Caco-2 (cell line): ENCODE data around the gene CDH12. TPM values are rescaled to one million over a fixed set of nuclear protein-coding genes. Genes with fewer than 3 reads are reported as not detected.

Source experiments
- BruUV-seq: library from RNA; stranded (reverse); fragments of 400-500 nt; replicated peaks from 2 replicates; lab custom pipeline; 2021; lab: Mats Ljungman, UMichigan
- CTCF ChIA-PET: fragments of 300-600 bp; sonication (Branson Sonifier 250); formaldehyde crosslinking; loops from one replicate; lab custom pipeline; 2022; ENCODE audit warnings: antibody characterized with exemption; lab: Charles Lee
- POLR2A ChIA-PET: fragments of 300-600 bp; sonication (Branson Sonifier 250); formaldehyde crosslinking; loops from one replicate; lab custom pipeline; 2022; ENCODE audit warnings: antibody characterized with exemption; lab: Charles Lee
- DNase-seq, 2 experiments: peaks; one replicate each; pipeline versions ENCODE4 v3.0.0 to v3.0.0-alpha.2; 2020 to 2022
- H3K27me3 ChIP-seq: replicated peaks from 2 replicates; pipeline ENCODE4 v1.6.0; 2011; ENCODE audit warnings: low read length; ENCODE audit not compliant: control insufficient read depth, insufficient read depth
- H3K36me3 ChIP-seq: 2 replicates; pipeline ENCODE4 v1.5.1; 2011; ENCODE audit warnings: low read length; ENCODE audit not compliant: control insufficient read depth, insufficient read depth
- H3K4me1 ChIP-seq: fragments of 250-450 bp; sonication (Bioruptor Pico); 2 replicates; pipeline ENCODE4 v1.5.1; 2020; ENCODE audit warnings: mild to moderate bottlenecking
- H3K4me3 ChIP-seq: 2 replicates; pipeline ENCODE4 v1.5.1; 2011; ENCODE audit warnings: low read depth, mild to moderate bottlenecking, control low read depth, low read length
- H3K9me3 ChIP-seq: fragments of 250-450 bp; sonication (Bioruptor Pico); 2 replicates; pipeline ENCODE4 v1.5.1; 2020; ENCODE audit warnings: mild to moderate bottlenecking, moderate library complexity
- H3K27ac Mint-ChIP-seq: one replicate; pipeline ENCODE4 v1.8.0; 2022; ENCODE audit warnings: mixed read lengths; ENCODE audit not compliant: unreplicated experiment
- H3K27me3 Mint-ChIP-seq: one replicate; pipeline ENCODE4 v1.8.0; 2022; ENCODE audit warnings: mixed read lengths; ENCODE audit not compliant: insufficient read depth, unreplicated experiment
- H3K36me3 Mint-ChIP-seq: one replicate; pipeline ENCODE4 v1.8.0; 2022; ENCODE audit warnings: mild to moderate bottlenecking, mixed read lengths; ENCODE audit not compliant: insufficient read depth, unreplicated experiment
- H3K4me1 Mint-ChIP-seq: one replicate; pipeline ENCODE4 v1.8.0; 2022; ENCODE audit warnings: low read depth, mixed read lengths; ENCODE audit not compliant: unreplicated experiment
- H3K4me3 Mint-ChIP-seq: one replicate; pipeline ENCODE4 v1.8.0; 2022; ENCODE audit warnings: mild to moderate bottlenecking, moderate library complexity, mixed read lengths; ENCODE audit not compliant: unreplicated experiment
- H3K9me3 Mint-ChIP-seq: one replicate; pipeline ENCODE4 v1.8.0; 2022; ENCODE audit warnings: mixed read lengths; ENCODE audit not compliant: unreplicated experiment
- intact Hi-C: fragments of 100-400 bp; cut with micrococcal nuclease; formaldehyde crosslinking; loops from one replicate; pipeline ENCODE4 v1.10.0; 2022; ENCODE audit not compliant: unreplicated experiment
- total RNA-seq: library from RNA; stranded (reverse); gene quantifications from 2 replicates; pipeline ENCODE4 v1.2.3, GENCODE V29; 2022
- TF ChIP-seq, protein P1 (sequence below), 2 experiments: fragments of 200-600 bp in 1 of 2; IDR thresholded peaks; 1 replicate in 1 of 2; 2 replicates in 1 of 2; pipeline versions ENCODE4 v1.5.1 to v1.8.0; 2011 to 2022; ENCODE audit warnings: antibody characterized with exemption in 1 of 2, control low read depth in 1 of 2, inconsistent platforms in 1 of 2, low read depth in 1 of 2, low read length in 1 of 2, mild to moderate bottlenecking in 1 of 2, moderate library complexity in 1 of 2; ENCODE audit not compliant: insufficient read depth in 1 of 2, severe bottlenecking in 1 of 2, unreplicated experiment in 1 of 2

CDH12 gene
- total RNA-seq, 1 experiment from 2014 or later = not detected

DNA sequence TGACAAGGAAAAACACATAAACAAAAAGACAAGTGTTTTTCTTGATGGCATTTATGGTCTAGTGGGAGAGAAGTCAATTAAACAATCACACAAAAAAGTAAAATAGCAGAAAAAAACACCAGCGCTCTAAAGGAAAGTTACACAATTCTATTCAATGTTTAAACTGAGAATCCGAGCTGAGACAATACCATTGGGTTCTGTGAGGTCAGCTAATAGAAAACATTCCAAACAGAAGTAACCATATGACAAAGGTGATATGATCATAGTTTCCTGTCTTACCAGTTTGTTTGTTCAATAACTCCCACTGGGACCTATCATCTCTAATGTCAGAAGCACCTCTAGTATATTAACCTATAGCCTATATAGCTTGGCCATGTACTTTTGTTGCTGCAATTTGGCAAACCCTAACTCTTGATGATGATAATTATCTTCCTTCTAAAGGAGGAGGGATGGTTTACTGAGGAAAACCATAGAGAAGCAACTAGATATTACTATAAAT, 1030.0 kb downstream of the CDH12 start:
- no peak for DNase-seq
- intact Hi-C loops = no loop called here
- peaks cover 6% of the 10 kb centered on the region for H3K27me3 Mint-ChIP-seq
- no peak overlapping the region for H3K4me3 Mint-ChIP-seq
- H3K36me3 ChIP-seq = no peaks in the 10 kb centered on the region
- H3K27ac Mint-ChIP-seq = no peak overlapping the region
- no peaks in the 10 kb centered on the region for H3K4me1 Mint-ChIP-seq
- CTCF ChIA-PET = no interaction called here
- no peaks in the 10 kb centered on the region for H3K4me1 ChIP-seq
- H3K9me3 ChIP-seq = no peaks in the 10 kb centered on the region
- H3K27me3 ChIP-seq = no peaks in the 10 kb centered on the region
- H3K36me3 Mint-ChIP-seq = no peaks in the 10 kb centered on the region
- H3K4me3 ChIP-seq = no peak overlapping the region
- BruUV-seq = no TSS peak
- no peaks in the 10 kb centered on the region for H3K9me3 Mint-ChIP-seq
- POLR2A ChIA-PET = no interaction called here
- TF ChIP-seq, protein P1, sequence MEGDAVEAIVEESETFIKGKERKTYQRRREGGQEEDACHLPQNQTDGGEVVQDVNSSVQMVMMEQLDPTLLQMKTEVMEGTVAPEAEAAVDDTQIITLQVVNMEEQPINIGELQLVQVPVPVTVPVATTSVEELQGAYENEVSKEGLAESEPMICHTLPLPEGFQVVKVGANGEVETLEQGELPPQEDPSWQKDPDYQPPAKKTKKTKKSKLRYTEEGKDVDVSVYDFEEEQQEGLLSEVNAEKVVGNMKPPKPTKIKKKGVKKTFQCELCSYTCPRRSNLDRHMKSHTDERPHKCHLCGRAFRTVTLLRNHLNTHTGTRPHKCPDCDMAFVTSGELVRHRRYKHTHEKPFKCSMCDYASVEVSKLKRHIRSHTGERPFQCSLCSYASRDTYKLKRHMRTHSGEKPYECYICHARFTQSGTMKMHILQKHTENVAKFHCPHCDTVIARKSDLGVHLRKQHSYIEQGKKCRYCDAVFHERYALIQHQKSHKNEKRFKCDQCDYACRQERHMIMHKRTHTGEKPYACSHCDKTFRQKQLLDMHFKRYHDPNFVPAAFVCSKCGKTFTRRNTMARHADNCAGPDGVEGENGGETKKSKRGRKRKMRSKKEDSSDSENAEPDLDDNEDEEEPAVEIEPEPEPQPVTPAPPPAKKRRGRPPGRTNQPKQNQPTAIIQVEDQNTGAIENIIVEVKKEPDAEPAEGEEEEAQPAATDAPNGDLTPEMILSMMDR (IDR thresholded peaks at IDR 0.05; ENCODE audit: insufficient read depth in 1 of 2, low read depth in 1 of 2, low read length in 1 of 2, severe bottlenecking in 1 of 2, unreplicated experiment in 1 of 2) = no peak

DNA sequence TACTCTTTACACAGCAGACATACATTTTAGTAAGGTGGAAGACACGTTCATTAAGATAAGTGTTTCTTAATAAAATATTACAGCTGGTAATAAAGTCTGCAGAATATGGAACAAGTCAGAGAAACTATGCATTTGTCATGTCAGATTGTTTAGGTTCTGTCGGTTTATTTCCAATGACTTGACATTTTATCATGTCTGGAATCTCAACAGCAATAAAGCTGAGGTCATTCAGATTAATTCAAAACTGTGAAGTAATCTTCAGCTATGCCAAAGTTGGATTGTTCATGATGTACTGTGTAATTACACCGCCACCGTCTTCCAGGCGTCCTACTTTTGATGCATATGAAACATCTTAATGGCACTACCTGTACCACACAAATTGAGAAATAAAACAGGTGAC, 1032.6 kb downstream of the CDH12 start:
- Histone ChIP-seq H3K4me1 (no peaks in the 10 kb centered on the region), H3K9me3 (no peaks in the 10 kb centered on the region), H3K36me3 (no peaks in the 10 kb centered on the region), H3K27me3 (no peaks in the 10 kb centered on the region), H3K4me3 (no peak overlapping the region)
- H3K27me3 Mint-ChIP-seq = peaks cover 3% of the 10 kb centered on the region
- H3K9me3 Mint-ChIP-seq = no peaks in the 10 kb centered on the region
- TF ChIP-seq, protein P1 (IDR thresholded peaks at IDR 0.05; ENCODE audit: insufficient read depth in 1 of 2, low read depth in 1 of 2, low read length in 1 of 2, severe bottlenecking in 1 of 2, unreplicated experiment in 1 of 2) = no peak
- no peak for DNase-seq
- H3K27ac Mint-ChIP-seq = no peak overlapping the region
- intact Hi-C loops = no loop called here
- no peaks in the 10 kb centered on the region for H3K4me1 Mint-ChIP-seq
- H3K4me3 Mint-ChIP-seq = no peak overlapping the region
- ChIA-PET POLR2A (no interaction called here), CTCF (no interaction called here)
- BruUV-seq = no TSS peak
- H3K36me3 Mint-ChIP-seq = no peaks in the 10 kb centered on the region

DNA sequence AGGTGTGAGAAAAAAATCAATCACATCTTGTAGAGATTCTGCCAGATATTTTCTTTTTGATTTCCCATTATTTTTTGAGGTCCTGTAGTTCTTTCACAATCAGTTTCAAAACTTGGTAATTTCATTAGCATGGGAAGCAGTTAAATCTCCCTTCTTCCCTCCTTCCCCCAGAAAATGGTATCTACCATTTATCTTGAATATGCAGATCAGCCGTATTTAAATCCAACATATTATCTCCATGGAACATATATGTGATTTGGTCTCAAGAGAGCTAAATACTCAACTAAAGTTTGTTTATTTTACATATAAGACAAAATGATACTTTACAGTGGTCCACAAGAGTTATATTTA, 1034.8 kb downstream of the CDH12 start:
- BruUV-seq = no TSS peak

More for the DNA sequence above, 1034.8 kb downstream of the CDH12 start:
- intact Hi-C loops = no loop called here
- POLR2A ChIA-PET = no interaction called here
- no peaks in the 10 kb centered on the region for H3K9me3 ChIP-seq
- DNase-seq = no peak
- no peaks in the 10 kb centered on the region for H3K36me3 Mint-ChIP-seq
- no peaks in the 10 kb centered on the region for H3K9me3 Mint-ChIP-seq
- H3K4me3 ChIP-seq = no peak overlapping the region
- H3K4me3 Mint-ChIP-seq = no peak overlapping the region
- H3K4me1 Mint-ChIP-seq = no peaks in the 10 kb centered on the region
- H3K27me3 Mint-ChIP-seq = no peaks in the 10 kb centered on the region
- CTCF ChIA-PET = no interaction called here
- H3K27me3 ChIP-seq = no peaks in the 10 kb centered on the region
- no peaks in the 10 kb centered on the region for H3K36me3 ChIP-seq
- TF ChIP-seq, protein P1 (IDR thresholded peaks at IDR 0.05; ENCODE audit: insufficient read depth in 1 of 2, low read depth in 1 of 2, low read length in 1 of 2, severe bottlenecking in 1 of 2, unreplicated experiment in 1 of 2) = no peak
- H3K4me1 ChIP-seq = no peaks in the 10 kb centered on the region
- no peak overlapping the region for H3K27ac Mint-ChIP-seq
